ENCODE measurements around the gene TMEM238.
"Not testable (repeated sequence)": the region's sequence is repeated elsewhere in the genome, so short reads cannot be mapped to it uniquely, and the experiment has no call there.

TMEM238 gene

DNA sequence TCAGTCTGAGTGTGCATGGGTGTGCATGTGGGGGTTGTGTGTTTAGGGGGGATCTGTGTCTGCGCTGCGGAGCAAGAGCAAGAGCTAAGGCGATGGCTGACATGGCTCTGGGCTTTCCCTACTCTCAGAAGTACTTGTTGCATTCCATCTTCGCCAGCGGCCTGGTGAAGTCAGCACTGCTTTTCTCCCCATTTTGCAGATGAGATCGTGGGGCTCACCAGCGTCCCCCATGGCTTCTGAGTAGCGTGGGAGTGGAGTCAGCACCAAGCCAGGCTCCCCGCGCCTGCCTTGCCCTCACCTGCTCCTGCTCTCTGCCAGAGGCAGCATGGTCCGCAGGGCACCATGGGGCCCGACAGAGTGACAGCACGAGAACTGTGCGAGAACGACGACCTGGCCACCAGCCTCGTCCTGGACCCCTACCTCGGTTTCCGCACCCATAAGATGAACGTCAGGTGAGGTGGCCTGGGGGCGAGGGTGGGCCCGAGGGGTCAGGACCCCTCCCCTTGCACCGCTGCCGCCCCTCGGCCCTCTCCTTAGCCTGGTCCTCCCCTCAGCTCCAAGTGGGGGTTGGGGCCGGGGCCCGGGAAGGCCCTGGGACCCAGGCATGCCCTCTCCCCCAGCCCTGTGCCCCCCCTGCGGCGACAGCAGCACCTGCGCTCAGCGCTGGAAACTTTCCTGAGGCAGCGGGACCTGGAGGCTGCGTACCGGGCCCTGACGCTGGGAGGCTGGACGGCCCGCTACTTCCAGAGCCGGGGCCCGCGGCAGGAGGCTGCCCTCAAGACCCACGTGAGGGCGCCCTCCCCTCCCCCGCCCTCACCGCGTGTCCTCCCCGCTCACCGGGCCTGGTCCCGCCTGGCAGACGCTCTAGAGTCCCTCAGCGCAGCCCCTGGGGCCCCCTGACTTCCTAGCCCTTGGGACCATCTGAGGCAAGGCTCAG lies 42.2 kb downstream of the TMEM238 start:
- DNase-seq = no peak

DNA sequence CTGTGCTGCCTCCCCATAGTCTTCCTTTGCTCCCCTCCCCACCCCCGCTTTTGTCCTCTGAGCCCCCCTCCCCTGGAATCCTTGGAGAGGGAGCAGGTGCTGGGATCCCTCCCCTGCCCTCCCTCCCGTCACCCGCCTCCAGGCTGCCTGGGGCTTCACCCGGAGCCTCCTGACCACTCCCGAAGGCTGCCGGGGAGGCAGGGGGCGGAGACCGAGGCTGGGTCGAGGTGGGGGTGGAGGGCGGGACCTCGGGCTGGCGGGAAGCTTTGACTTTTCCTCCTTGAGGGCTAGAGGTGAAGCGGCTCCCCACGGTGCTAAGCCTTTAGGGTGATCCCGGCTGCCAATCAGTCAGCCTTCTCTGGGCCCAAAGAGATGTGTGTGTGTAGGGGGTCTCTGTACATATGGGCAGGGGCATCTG lies 42.9 kb downstream of the TMEM238 start:
- peak in 34 of 58 donors; percentile 4 to 68 (median 21) for DNase-seq

DNA sequence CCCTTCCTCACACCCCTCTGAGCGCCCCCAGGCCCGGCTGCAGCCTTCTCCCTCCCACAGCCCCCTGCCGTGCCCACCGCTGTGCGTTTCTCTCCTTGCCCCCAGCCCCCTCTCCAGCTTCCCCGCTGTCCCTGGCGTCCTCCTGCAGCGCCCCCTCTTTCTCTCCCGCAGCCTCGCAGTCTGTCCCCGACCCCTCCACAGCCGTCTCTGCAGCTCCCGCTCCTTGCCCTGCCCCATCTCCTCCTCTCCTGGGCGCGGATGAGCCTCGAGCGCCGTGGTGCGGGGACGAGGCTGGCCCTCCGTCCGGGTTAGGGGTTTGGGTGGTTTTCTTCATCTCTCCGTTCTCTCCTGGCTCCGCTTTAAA lies 43.3 kb downstream of the TMEM238 start:
- peak in 9 of 58 donors; percentile 9 to 38 (median 21) for DNase-seq

DNA sequence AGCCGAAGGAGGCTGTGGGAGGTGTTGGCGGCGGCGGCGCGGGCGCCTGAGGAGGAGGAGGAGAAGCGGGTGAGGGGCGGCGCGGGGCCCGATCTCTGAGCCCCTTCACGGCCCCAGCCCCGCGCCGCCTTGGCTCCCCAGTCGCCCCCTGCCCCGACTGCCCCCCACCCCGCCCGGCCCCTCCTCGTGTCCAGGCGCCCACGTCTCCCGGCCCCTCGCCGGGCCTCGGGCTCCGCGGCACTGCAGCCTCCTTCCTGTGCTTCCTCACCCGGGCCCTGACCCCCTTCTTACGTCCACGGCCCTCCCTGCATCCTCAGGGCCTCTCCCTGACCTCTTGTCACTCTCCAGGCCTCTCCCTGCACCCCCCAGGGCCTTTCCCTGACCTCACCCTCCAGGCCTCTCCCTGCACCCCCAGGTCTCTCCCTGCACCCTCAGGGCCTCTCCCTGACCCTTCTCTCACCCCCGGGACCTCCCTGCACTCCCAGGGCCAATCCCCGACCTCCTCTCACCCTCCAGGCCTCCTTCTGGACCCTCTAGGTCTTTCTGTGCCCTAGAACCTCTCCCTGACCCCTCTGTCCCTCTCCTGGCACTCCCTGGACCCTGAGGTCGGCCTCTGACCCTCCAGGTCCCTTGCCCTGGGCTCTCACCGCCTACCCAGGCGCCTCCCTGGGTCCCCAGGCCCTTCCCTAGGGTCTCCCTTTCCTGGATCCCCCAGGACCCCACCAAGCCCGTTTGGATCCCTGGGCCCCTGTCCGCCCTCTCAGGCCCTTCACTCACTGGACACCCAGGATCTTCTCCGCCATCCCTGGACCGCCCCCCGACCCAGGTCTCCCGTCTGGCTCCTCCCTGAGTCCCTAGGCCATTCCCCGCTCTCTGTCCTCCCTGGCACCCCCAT lies 44.0 kb downstream of the TMEM238 start:
- peak in 6 of 58 donors; percentile 38 to 65 (median 48) for DNase-seq

DNA sequence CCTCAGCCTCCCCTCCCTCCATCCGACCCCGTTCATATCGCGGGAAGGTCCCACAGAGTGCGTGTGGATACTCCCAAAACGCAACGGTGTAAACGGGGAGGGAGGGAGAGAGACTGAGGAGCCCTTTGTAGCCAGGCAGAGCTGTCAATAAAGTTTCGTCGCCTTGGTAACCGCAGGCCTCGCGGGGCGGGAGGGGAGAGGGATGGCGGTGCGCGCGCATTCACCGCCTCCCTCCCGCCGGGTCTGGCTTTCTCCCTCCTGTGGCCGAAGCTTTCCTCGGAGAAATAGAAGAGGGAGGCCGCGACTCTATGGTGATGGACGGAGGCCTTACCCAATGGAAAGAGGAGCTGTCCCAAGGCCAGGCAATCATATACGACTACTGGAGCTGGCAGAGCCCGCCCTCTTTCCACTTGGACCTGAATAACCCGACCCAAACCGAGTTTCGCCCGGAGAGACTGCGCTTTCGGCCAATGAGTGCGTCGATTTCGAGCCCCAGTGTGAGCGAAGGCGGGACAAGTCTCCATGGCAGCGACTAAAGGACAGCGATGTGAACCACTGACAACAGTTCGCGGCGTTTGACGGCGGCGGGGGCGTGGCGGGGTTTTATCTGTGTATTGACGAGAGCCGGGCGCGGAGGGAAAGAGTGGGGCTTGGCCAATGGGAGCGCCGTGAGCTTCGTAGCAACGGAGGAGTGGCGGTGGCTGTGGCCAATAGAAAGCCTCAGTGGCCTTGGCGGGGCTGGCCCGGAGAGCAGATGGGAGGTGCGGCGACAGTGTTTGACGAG lies 44.8 kb downstream of the TMEM238 start, which contains the start of gene KMT5C:
Gene KMT5C, plus strand, starts transcription at position 772 of the 784 bp plus-strand sequence. CDS start 2,061 bp downstream, outside the sequence.
- peak; percentile 98 to 100 (median 100) for DNase-seq

DNA sequence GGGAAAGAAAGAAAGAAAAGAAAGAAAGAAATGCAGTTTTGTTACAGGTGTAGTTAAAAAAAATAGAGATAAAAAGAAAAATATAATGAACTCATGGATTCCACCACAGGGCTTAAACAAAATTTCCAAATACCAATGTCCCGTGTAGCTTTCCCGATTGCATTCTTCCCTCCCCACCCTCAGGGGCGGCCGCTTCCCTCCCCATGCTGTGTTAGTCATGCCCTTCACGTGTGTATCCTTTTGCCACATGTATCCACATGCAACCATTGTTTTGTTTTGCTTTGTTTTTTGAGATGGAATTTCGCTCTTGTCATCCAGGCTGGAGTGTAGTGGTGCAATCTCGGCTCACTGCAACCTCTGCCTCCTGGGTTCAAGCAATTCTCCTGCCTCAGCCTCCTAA lies 48.0 kb downstream of the TMEM238 start:
- no peak for DNase-seq

DNA sequence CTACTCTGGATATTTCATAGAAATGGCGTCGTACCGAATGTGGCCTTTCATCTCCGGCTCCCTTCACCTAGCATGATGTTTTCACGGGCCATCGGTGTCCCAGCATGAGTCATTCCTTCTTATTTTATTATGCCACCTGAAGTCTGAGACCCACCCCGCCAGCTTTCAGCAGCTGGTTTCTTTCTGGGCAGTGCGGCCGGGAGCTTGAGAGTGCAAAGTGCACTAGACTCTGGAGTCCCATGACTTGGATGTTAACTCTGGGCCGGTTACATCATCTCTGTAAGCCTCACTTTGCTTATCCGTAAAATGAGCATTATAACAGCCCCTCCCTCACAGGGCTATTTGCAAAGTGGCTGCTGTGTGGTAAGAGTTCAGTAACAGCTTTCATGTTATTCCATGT lies 50.2 kb downstream of the TMEM238 start:
- DNase-seq = no peak

DNA sequence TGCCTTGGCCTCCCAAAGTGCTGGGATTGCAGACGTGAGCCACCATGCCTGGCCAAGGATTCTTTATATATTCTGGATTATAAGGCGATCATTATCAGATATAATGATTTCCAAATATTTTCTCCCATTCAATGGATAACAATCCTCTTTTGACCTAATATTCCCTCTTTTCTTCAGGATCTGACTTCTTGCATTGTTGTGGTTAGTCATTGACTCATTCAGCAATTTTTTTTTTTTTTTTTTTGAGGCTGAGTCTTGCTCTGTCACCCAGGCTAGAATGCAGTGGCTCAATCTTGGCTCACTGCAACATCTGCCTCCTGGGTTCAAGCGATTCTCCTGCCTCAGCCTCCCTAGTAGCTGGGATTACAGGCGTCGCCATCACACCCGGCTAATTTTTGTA lies 54.3 kb downstream of the TMEM238 start:
- DNase-seq = not testable (repeated sequence)
